Astrocyte of the cerebellum (primary cell): ENCODE measurements around the gene DGKI.

Source experiments
- DNase-seq: peaks from one replicate; pipeline ENCODE4 v3.0.0-alpha.2; 2011; ENCODE audit warnings: low read depth
- H3K4me3 ChIP-seq: 2 replicates; pipeline ENCODE4 v1.5.1; 2011; ENCODE audit warnings: mild to moderate bottlenecking, low read depth, low read length, moderate library complexity
- CTCF ChIP-seq: IDR thresholded peaks from 2 replicates; pipeline ENCODE4 v1.5.1; 2012; ENCODE audit warnings: low read length, low read depth, moderate library complexity, mild to moderate bottlenecking; ENCODE audit errors: missing control alignments
- in situ Hi-C: cut with HindIII; loops from 2 replicates; pipeline ENCODE4 v1.10.0; 2017; ENCODE audit warnings: low sequenced_read_pairs

The DGKI gene

GRCh38 chr7:137753575-137753947 is 93.2 kb downstream of the DGKI start:
- H3K4me3 ChIP-seq, result no peak overlapping the region
- in situ Hi-C loops, result no loop called here
- no peak for DNase-seq
- no peak for TF ChIP-seq CTCF

GRCh38 chr7:137753067-137753466 is 93.7 kb downstream of the DGKI start:
- no peak for DNase-seq
- H3K4me3 ChIP-seq, result no peak overlapping the region
- in situ Hi-C loops, result no loop called here
- no peak for TF ChIP-seq CTCF

- in situ Hi-C loops, result no loop called here
- no peak for DNase-seq
- H3K4me3 ChIP-seq, result no peak overlapping the region
- no peak for TF ChIP-seq CTCF
These were observed 95.3 kb downstream of the DGKI start for GRCh38 chr7:137751361-137752009.

GRCh38 chr7:137747359-137748031 is 99.3 kb downstream of the DGKI start:
- in situ Hi-C loops, result no loop called here
- no peak overlapping the region for H3K4me3 ChIP-seq
- DNase-seq, result no peak
- TF ChIP-seq CTCF, result no peak

GRCh38 chr7:137743021-137743420 is 103.8 kb downstream of the DGKI start:
- DNase-seq, result no peak
- no peak overlapping the region for H3K4me3 ChIP-seq
- TF ChIP-seq CTCF, result no peak
- in situ Hi-C loops, result no loop called here

- in situ Hi-C loops, result no loop called here
- no peak for TF ChIP-seq CTCF
- H3K4me3 ChIP-seq, result no peak overlapping the region
- no peak for DNase-seq
These were observed 104.7 kb downstream of the DGKI start for GRCh38 chr7:137742051-137742450.
